OCI-LY3 (cell line): ENCODE data around the gene PGF.

ENCODE experiments used
- H2AFZ ChIP-seq: fragments of 200-600, 300-600 bp; shearing (Covaris generic); 2 replicates; pipeline ENCODE4 v1.6.0; 2014; ENCODE audit warnings: antibody characterized with exemption, low read depth, low read length
- H3K27ac ChIP-seq: fragments of 200-600, 300-600 bp; sonication (generic); 2 replicates; pipeline ENCODE4 v1.5.1; 2014; ENCODE audit warnings: mild to moderate bottlenecking, low read length, moderate library complexity, mixed read lengths
- H3K27me3 ChIP-seq: fragments of 200-600, 300-600 bp; sonication (generic); 2 replicates; pipeline ENCODE4 v1.6.1; 2014; ENCODE audit warnings: low read depth, low read length, mixed read lengths
- H3K36me3 ChIP-seq: fragments of 200-600, 300-600 bp; sonication (generic); replicated peaks from 2 replicates; pipeline ENCODE3; 2014; ENCODE audit warnings: low read depth, low read length, mixed read lengths
- H3K4me1 ChIP-seq: fragments of 300-600, 200-600 bp; sonication (generic); 2 replicates; pipeline ENCODE4 v1.6.1; 2014; ENCODE audit warnings: low read length, mixed read lengths
- H3K4me2 ChIP-seq: fragments of 200-600, 300-600 bp; sonication (generic); 2 replicates; pipeline ENCODE4 v1.6.1; 2014; ENCODE audit warnings: low read length, mixed read lengths
- H3K4me3 ChIP-seq: fragments of 300-600, 200-600 bp; sonication (generic); 2 replicates; pipeline ENCODE4 v1.5.1; 2014; ENCODE audit warnings: antibody characterized with exemption, mild to moderate bottlenecking, low read length, moderate library complexity
- H3K79me2 ChIP-seq: fragments of 300-600, 200-600 bp; shearing (Covaris generic); 2 replicates; pipeline ENCODE4 v1.6.1; 2014; ENCODE audit warnings: mild to moderate bottlenecking, low read length, mixed read lengths
- H3K9ac ChIP-seq: fragments of 300-600, 200-600 bp; shearing (Covaris generic); 2 replicates; pipeline ENCODE4 v1.6.0; 2014; ENCODE audit warnings: mild to moderate bottlenecking, low read length, moderate library complexity
- H3K9me3 ChIP-seq: fragments of 200-600, 300-600 bp; shearing (Covaris generic); 2 replicates; pipeline ENCODE4 v1.6.1; 2014; ENCODE audit warnings: low read length, mixed read lengths; ENCODE audit not compliant: insufficient read depth
- H4K20me1 ChIP-seq: fragments of 200-600, 300-600 bp; sonication (generic); 2 replicates; pipeline ENCODE4 v1.6.1; 2016; ENCODE audit warnings: low read length, mixed read lengths; ENCODE audit not compliant: insufficient read depth
- CTCF ChIP-seq: fragments of 200-600, 300-600 bp; sonication (generic); IDR thresholded peaks from 2 replicates; pipeline ENCODE4 v1.5.1; 2014; ENCODE audit warnings: antibody characterized with exemption, low read length, low read depth
- EZH2phosphoT487 ChIP-seq: fragments of 200-600 bp; shearing (Covaris generic); IDR thresholded peaks from 2 replicates; pipeline ENCODE4 v1.6.1; 2018; ENCODE audit warnings: antibody characterized with exemption, mixed run types, low read depth

The PGF gene

GRCh38 chr14:74922752-74923401, 32.5 kb downstream of the PGF start, which contains the start of gene RPS6KL1:
Gene RPS6KL1, minus strand, starts transcription at chr14:74923260. Its CDS starts 1,719 bp downstream, at chr14:74921541.
- no peaks in the 10 kb centered on the region for H3K9me3 ChIP-seq
- H2AFZ ChIP-seq, result peak within 1 kb of the TSS; percentile 73
- no peaks in the 10 kb centered on the region for H4K20me1 ChIP-seq
- TF ChIP-seq EZH2phosphoT487 (no peak), CTCF (no peak)
- H3K9ac ChIP-seq, result peak within 1 kb of the TSS; percentile 61
- peak within 1 kb of the TSS; percentile 81 for H3K4me2 ChIP-seq
- peaks cover 4% of the 10 kb centered on the region for H3K4me1 ChIP-seq
- no peaks in the 10 kb centered on the region for H3K79me2 ChIP-seq
- H3K27me3 ChIP-seq, result peaks cover 10% of the 10 kb centered on the region
- H3K36me3 ChIP-seq, result no peaks in the 10 kb centered on the region
- peak within 1 kb of the TSS; percentile 83 for H3K4me3 ChIP-seq
- no peak within 1 kb of the TSS for H3K27ac ChIP-seq

- Histone ChIP-seq H3K9me3 (no peaks in the 10 kb centered on the region), H4K20me1 (no peaks in the 10 kb centered on the region), H3K36me3 (no peaks in the 10 kb centered on the region), H3K4me3 (peak overlapping the region; percentile 83), H3K9ac (peak overlapping the region; percentile 61), H3K27ac (no peak overlapping the region), H3K79me2 (no peaks in the 10 kb centered on the region), H3K27me3 (peaks cover 3% of the 10 kb centered on the region), H3K4me2 (peak overlapping the region; percentile 81), H3K4me1 (peaks cover 4% of the 10 kb centered on the region), H2AFZ (peak overlapping the region; percentile 73; the same call in 1 of the 2 replicates)
- TF ChIP-seq CTCF (no peak), EZH2phosphoT487 (no peak)
Measured at GRCh38 chr14:74921987-74922751, 33.2 kb downstream of the PGF start.

DNA sequence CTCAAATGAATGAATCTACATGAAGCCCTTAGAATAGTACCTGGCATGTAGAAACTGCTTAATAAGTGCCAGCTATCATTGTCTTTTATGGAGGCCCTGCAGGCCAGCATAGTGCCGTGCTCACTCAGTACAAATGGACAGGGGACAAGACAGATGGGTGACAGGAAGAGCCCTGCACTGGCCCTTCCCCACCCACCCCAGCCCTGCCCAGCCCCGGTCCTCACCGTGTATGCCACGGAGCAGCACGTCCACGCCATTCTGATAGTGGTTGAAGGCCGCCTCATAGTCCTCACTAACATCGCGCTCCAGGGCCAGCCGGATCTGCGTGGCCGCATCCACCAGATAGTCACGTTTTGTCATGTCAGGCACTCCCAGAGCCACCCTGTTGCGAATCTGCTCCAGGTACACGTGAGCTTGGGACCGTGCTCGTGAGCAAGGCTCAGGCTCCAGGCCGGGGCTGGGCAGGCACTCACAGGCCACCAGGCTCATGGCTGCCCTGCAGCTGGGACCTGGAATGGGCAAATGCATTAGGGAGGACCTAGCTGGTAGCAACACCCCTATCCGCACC, 34.3 kb downstream of the PGF start:
- Histone ChIP-seq H3K27me3 (no peaks in the 10 kb centered on the region; the same call in 1 of the 2 replicates), H3K36me3 (no peaks in the 10 kb centered on the region), H2AFZ (no peak overlapping the region), H3K4me3 (no peak overlapping the region), H3K27ac (no peak overlapping the region), H3K79me2 (no peaks in the 10 kb centered on the region), H4K20me1 (no peaks in the 10 kb centered on the region), H3K4me2 (no peak overlapping the region), H3K4me1 (peaks cover 4% of the 10 kb centered on the region), H3K9ac (no peak overlapping the region), H3K9me3 (no peaks in the 10 kb centered on the region)
- no peak for TF ChIP-seq EZH2phosphoT487
- TF ChIP-seq CTCF, result no peak

GRCh38 chr14:74920281-74920680, 35.1 kb downstream of the PGF start:
- H3K9me3 ChIP-seq, result no peaks in the 10 kb centered on the region
- no peaks in the 10 kb centered on the region for H4K20me1 ChIP-seq
- TF ChIP-seq CTCF, result no peak
- no peak overlapping the region for H3K27ac ChIP-seq
- H3K79me2 ChIP-seq, result no peaks in the 10 kb centered on the region
- H3K4me3 ChIP-seq, result no peak overlapping the region
- no peaks in the 10 kb centered on the region for H3K36me3 ChIP-seq
- H3K9ac ChIP-seq, result no peak overlapping the region
- H3K27me3 ChIP-seq, result no peaks in the 10 kb centered on the region; the same call in 1 of the 2 replicates
- peaks cover 4% of the 10 kb centered on the region for H3K4me1 ChIP-seq
- no peak overlapping the region for H3K4me2 ChIP-seq
- no peak overlapping the region for H2AFZ ChIP-seq
